K562 (cell line): ENCODE data around the gene CAPN6. TPM values are rescaled to one million over a fixed set of nuclear protein-coding genes. Genes with fewer than 3 reads are reported as not detected.

Experiments used
- ATAC-seq: fragments of 200-7000 bp; cut with Tn5 transposase; 3 replicates; pipeline ENCODE4 v1.9.1; 2020; ENCODE audit warnings: moderate library complexity
- BruUV-seq: library from RNA; stranded (reverse); fragments of 400-500 nt; replicated peaks from 2 replicates; lab custom pipeline; 2021; lab: Mats Ljungman, UMichigan
- CTCF ChIA-PET: fragments of 300-600 bp; formaldehyde crosslinking; extraction: SDS; loops from one replicate; lab custom pipeline; 2021; ENCODE audit warnings: low intra/inter-chr PET ratio; lab: Yijun Ruan, JAX
- POLR2A ChIA-PET: fragments of 300-600, 350-650 bp; sonication (Branson Sonifier 250); formaldehyde crosslinking; extraction: SDS; loops from one replicate; lab custom pipeline; 2021; ENCODE audit warnings: antibody characterized with exemption, inconsistent platforms; lab: Yijun Ruan, JAX
- DNase-seq, 4 experiments: peaks; one replicate each; pipeline versions ENCODE4 v3.0.0 to v3.0.0-alpha.2; 2011 to 2018; ENCODE audit warnings: low spot score in 3 of 4, mixed read lengths in 3 of 4; ENCODE audit errors: extremely low read depth in 1 of 4
- FAIRE-seq: peaks from 2 replicates; lab custom pipeline; 2011; peaks lifted over from hg19 to GRCh38; lab: Jason Lieb, UNC
- H2AFZ ChIP-seq: 2 replicates; pipeline ENCODE4 v1.6.0; 2011; ENCODE audit warnings: low read depth, low read length, control low read depth, inconsistent platforms
- H3K27ac ChIP-seq: fragments of 200-600 bp; 3 replicates; pipeline ENCODE4 v1.8.0; 2011; ENCODE audit warnings: low read depth, mild to moderate bottlenecking, control low read depth, inconsistent platforms, low read length, moderate library complexity, mixed read lengths; ENCODE audit errors: extremely low read depth
- H3K27me3 ChIP-seq, 2 experiments: fragments of 300-600 bp in 1 of 2; 2 replicates in 1 of 2; 3 replicates in 1 of 2; pipeline versions ENCODE4 v1.6.0 to v1.8.0; 2011; ENCODE audit warnings: inconsistent platforms in 2 of 2, low read length in 2 of 2, mild to moderate bottlenecking in 1 of 2, mixed read lengths in 1 of 2, moderate library complexity in 1 of 2; ENCODE audit not compliant: control insufficient read depth in 2 of 2, insufficient read depth in 2 of 2
- H3K36me3 ChIP-seq: fragments of 300-600 bp; 3 replicates; pipeline ENCODE4 v1.8.0; 2011; ENCODE audit warnings: mild to moderate bottlenecking, low read length, inconsistent platforms; ENCODE audit not compliant: control insufficient read depth, insufficient read depth
- H3K4me1 ChIP-seq, 2 experiments: fragments of 200-600 bp in 1 of 2; replicated peaks in 1 of 2; 2 replicates in 1 of 2; 3 replicates in 1 of 2; pipeline versions ENCODE4 v1.5.1 to v1.8.0; 2011; ENCODE audit warnings: inconsistent platforms in 2 of 2, low read length in 2 of 2, mild to moderate bottlenecking in 1 of 2, mixed read lengths in 1 of 2, moderate library complexity in 1 of 2; ENCODE audit not compliant: control insufficient read depth in 2 of 2, insufficient read depth in 2 of 2
- H3K4me2 ChIP-seq: 2 replicates; pipeline ENCODE4 v1.6.1; 2011; ENCODE audit warnings: low read length, control low read depth, inconsistent platforms, mixed read lengths; ENCODE audit not compliant: insufficient read depth
- H3K4me3 ChIP-seq: fragments of 200-600 bp; sonication (generic), shearing (Covaris generic); 2 replicates; pipeline ENCODE4 v1.5.1; 2016; ENCODE audit warnings: control low read depth, inconsistent platforms
- H3K79me2 ChIP-seq: fragments of 200-600 bp; 3 replicates; pipeline ENCODE4 v1.8.0; 2011; ENCODE audit warnings: low read length, inconsistent platforms; ENCODE audit not compliant: control insufficient read depth, insufficient read depth
- H3K9ac ChIP-seq, 2 experiments: 2 replicates each; pipeline versions ENCODE4 v1.6.0 to v1.6.1; 2011; ENCODE audit warnings: low read depth in 2 of 2, low read length in 2 of 2, control low read depth in 1 of 2, inconsistent platforms in 1 of 2, mild to moderate bottlenecking in 1 of 2, mixed read lengths in 1 of 2; ENCODE audit not compliant: insufficient read depth in 1 of 2
- H3K9me1 ChIP-seq: one replicate; pipeline ENCODE4 v1.6.0; 2011; ENCODE audit warnings: inconsistent platforms, mild to moderate bottlenecking, low read length, moderate library complexity; ENCODE audit not compliant: control insufficient read depth, insufficient read depth
- H3K9me3 ChIP-seq: replicated peaks from 2 replicates; pipeline ENCODE4 v1.5.1; 2011; ENCODE audit warnings: low read depth, low read length, inconsistent platforms; ENCODE audit not compliant: control insufficient read depth, insufficient read depth
- H4K20me1 ChIP-seq: replicated peaks from 2 replicates; pipeline ENCODE4 v1.6.1; 2011; ENCODE audit warnings: low read length, inconsistent platforms, mixed read lengths; ENCODE audit not compliant: control insufficient read depth, insufficient read depth
- ARHGAP35 ChIP-seq: fragments of 450-650 bp; IDR thresholded peaks from 2 replicates; pipeline ENCODE4 v1.6.1; 2018; ENCODE audit not compliant: partially characterized antibody
- PBX2 ChIP-seq, 2 experiments: IDR thresholded peaks in 1 of 2; conservative IDR thresholded peaks in 1 of 2; 2 replicates each; pipeline ENCODE4 v1.6.1; 2016; ENCODE audit warnings: low read depth in 2 of 2, mild to moderate bottlenecking in 1 of 2, missing compliant biosample characterization in 1 of 2, missing genetic modification characterization in 1 of 2, moderate library complexity in 1 of 2
- TEAD1 ChIP-seq, 2 experiments: fragments of 450-650 bp in 1 of 2; sonication (generic) in 1 of 2; formaldehyde crosslinking; IDR thresholded peaks; 2 replicates each; pipeline versions ENCODE4 v1.4.0 to v1.8.0; 2020 to 2022; ENCODE audit warnings: mild to moderate bottlenecking in 2 of 2, missing genetic modification reagents in 1 of 2
- ZNF57 ChIP-seq: fragments of 450-650 bp; formaldehyde crosslinking; IDR thresholded peaks from 2 replicates; pipeline ENCODE4 v1.4.0; 2020; ENCODE audit warnings: mild to moderate bottlenecking, moderate library complexity
- in situ Hi-C: fragments of 300-500 bp; cut with MboI; formaldehyde crosslinking; loops from 4 replicates; pipeline ENCODE4 v1.15.0; 2018; ENCODE audit warnings: inconsistent platforms, mixed read lengths
- intact Hi-C: fragments of 100-400 bp; cut with micrococcal nuclease; formaldehyde crosslinking; loops from 2 replicates; pipeline ENCODE4 v1.14.2; 2022
- polyA plus RNA-seq, 8 experiments: library from polyadenylated mRNA; depleted of rRNA in 4 of 8; stranded (reverse) in 5 of 8; unstranded in 3 of 8; fragments of >200 nt; fragmentation: Nextera tagmentation in 2 of 8; fragmentation: Illumina TruSeq in 1 of 8; extraction: Ambion mirVana in 2 of 8; extraction: Trizol in 1 of 8; gene quantifications; 2 replicates each; pipeline versions ENCODE4 v1.2.1 to v1.2.3, GENCODE V29; 2011 to 2014; ENCODE audit warnings: inconsistent platforms in 1 of 8, missing spikeins in 1 of 8
- total RNA-seq, 7 experiments: library from RNA; depleted of rRNA in 6 of 7; stranded (reverse); fragments of >200 nt in 6 of 7; fragmentation: Illumina TruSeq in 2 of 7; extraction: Trizol in 2 of 7; gene quantifications; 2 replicates each; pipeline versions ENCODE4 v1.2.1 to v1.2.3, GENCODE V29; 2011 to 2021; ENCODE audit warnings: low replicate concordance in 1 of 7

CAPN6 gene
- total and polyA plus RNA-seq, 9 of the 15 experiments (the other 6 are each of a cell fraction or from before 2014, with no cell fraction given) = 0.11 TPM; not detected in 8

DNA sequence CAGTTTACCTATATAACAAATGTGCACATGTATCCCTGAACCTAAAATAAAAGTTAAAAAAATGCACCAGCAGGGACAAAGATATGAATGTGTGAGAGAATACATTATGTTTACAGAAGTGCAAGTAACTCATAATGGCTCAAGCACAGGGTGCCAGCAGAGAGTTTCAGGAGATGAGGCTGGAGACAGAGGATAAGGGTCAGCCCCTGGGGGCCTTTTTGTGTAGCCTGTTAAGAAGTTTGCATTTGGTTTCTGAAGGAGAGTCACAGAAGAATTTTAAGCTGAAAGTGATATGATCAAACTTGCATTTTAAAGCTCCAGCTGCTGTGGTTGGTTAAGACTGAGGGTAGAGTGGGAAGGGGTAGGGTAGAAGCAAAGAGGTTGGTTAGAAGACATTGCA lies 48.6 kb upstream of the CAPN6 start:
- H3K4me2 ChIP-seq = no peak overlapping the region
- H3K27me3 ChIP-seq = no peaks in the 10 kb centered on the region
- no peak overlapping the region for H3K9ac ChIP-seq
- ChIA-PET POLR2A (no interaction called here), CTCF (no interaction called here)
- no peaks in the 10 kb centered on the region for H3K9me1 ChIP-seq
- H3K4me1 ChIP-seq = no peaks in the 10 kb centered on the region
- BruUV-seq = no TSS peak
- DNase-seq = no peak
- no peaks in the 10 kb centered on the region for H3K9me3 ChIP-seq
- no peaks in the 10 kb centered on the region for H3K36me3 ChIP-seq
- TF ChIP-seq ARHGAP35 (no peak), ZNF57 (CRISPR knock-in tag) (no peak), TEAD1 (CRISPR knock-in tag; IDR thresholded peaks at IDR 0.05) (no peak), PBX2 (CRISPR knock-in tag; IDR thresholded peaks at IDR 0.05; ENCODE audit: low read depth) (no peak), PBX2 (tag; conservative IDR thresholded peaks at IDR 0.05; ENCODE audit: low read depth) (no peak)
- no peak overlapping the region for H3K4me3 ChIP-seq
- no peak for ATAC-seq
- no peak for FAIRE-seq
- in situ Hi-C loops (no loop called here), intact Hi-C loops (no loop called here)
- H2AFZ ChIP-seq = no peak overlapping the region
- no peaks in the 10 kb centered on the region for H3K79me2 ChIP-seq
- H4K20me1 ChIP-seq = no peaks in the 10 kb centered on the region
- no peak overlapping the region for H3K27ac ChIP-seq
